HG03439 (cell line): ENCODE results near the gene FOXL1.

Experiments
- ATAC-seq: cut with Tn5 transposase; IDR thresholded peaks from one replicate; pipeline ENCODE4 v1.9.1; 2021; ENCODE audit warnings: mild to moderate bottlenecking, moderate library complexity; ENCODE audit not compliant: unreplicated experiment

FOXL1 gene

GRCh38 chr16:86598607-86599565 is 20.5 kb downstream of the FOXL1 start:
- ATAC-seq, result no peak

GRCh38 chr16:86601356-86601755 is 23.0 kb downstream of the FOXL1 start:
- ATAC-seq, result no peak

- no peak for ATAC-seq
Observed at GRCh38 chr16:86602521-86602920, 24.2 kb downstream of the FOXL1 start.

- no peak for ATAC-seq
Observed at GRCh38 chr16:86604436-86605193, 26.3 kb downstream of the FOXL1 start.

- no peak for ATAC-seq
Observed at GRCh38 chr16:86605950-86606349, 27.6 kb downstream of the FOXL1 start.

- no peak for ATAC-seq
Observed at GRCh38 chr16:86608301-86608747, 30.0 kb downstream of the FOXL1 start.

- no peak for ATAC-seq
Observed at GRCh38 chr16:86609115-86609514, 30.8 kb downstream of the FOXL1 start.

- no peak for ATAC-seq
Observed at GRCh38 chr16:86609661-86610060, 31.3 kb downstream of the FOXL1 start.

GRCh38 chr16:86610779-86611524 is 32.6 kb downstream of the FOXL1 start:
- ATAC-seq, result no peak

- no peak for ATAC-seq
Observed at GRCh38 chr16:86611525-86611855, 33.1 kb downstream of the FOXL1 start.

GRCh38 chr16:86611941-86612340 is 33.6 kb downstream of the FOXL1 start:
- no peak for ATAC-seq

- ATAC-seq, result no peak
Observed at GRCh38 chr16:86614699-86615098, 36.4 kb downstream of the FOXL1 start.

GRCh38 chr16:86616906-86617305 is 38.6 kb downstream of the FOXL1 start:
- no peak for ATAC-seq

- ATAC-seq, result no peak
Observed at GRCh38 chr16:86618431-86619238, 40.3 kb downstream of the FOXL1 start.

GRCh38 chr16:86619239-86619794 is 41.0 kb downstream of the FOXL1 start:
- no peak for ATAC-seq

GRCh38 chr16:86620184-86620583 is 41.8 kb downstream of the FOXL1 start:
- no peak for ATAC-seq

GRCh38 chr16:86621966-86622365 is 43.6 kb downstream of the FOXL1 start:
- no peak for ATAC-seq

GRCh38 chr16:86622700-86623615 is 44.6 kb downstream of the FOXL1 start:
- ATAC-seq, result no peak

GRCh38 chr16:86625029-86625428 is 46.7 kb downstream of the FOXL1 start:
- no peak for ATAC-seq
